ENCODE data around the gene C1orf216.
"Not testable (repeated sequence)": the region's sequence is repeated elsewhere in the genome, so short reads cannot be mapped to it uniquely, and the experiment has no call there.

Gene C1orf216

GRCh38 chr1:35718492-35719336, at the start of gene C1orf216:
TSS of gene C1orf216 (minus strand) at chr1:35718884. CDS start at chr1:35716321, 2,563 bp downstream.
- peak within 1 kb of the TSS; percentile 77 for H3K4me3 ChIP-seq (ENCODE audit: low read depth, low read length)
- DNase-seq (ENCODE audit: low read depth) = peak; percentile 57

GRCh38 chr1:35764283-35764682, 45.6 kb upstream of the C1orf216 start:
- H3K4me3 ChIP-seq (ENCODE audit: low read depth, low read length) = no peak overlapping the region
- DNase-seq (ENCODE audit: low read depth) = no peak

- no peak overlapping the region for H3K4me3 ChIP-seq (ENCODE audit: low read depth, low read length)
- DNase-seq (ENCODE audit: low read depth) = no peak
Measured at GRCh38 chr1:35763201-35763600, 44.5 kb upstream of the C1orf216 start.

- DNase-seq (ENCODE audit: low read depth) = no peak
- H3K4me3 ChIP-seq (ENCODE audit: low read depth, low read length) = no peak overlapping the region
Measured at GRCh38 chr1:35762141-35762540, 43.5 kb upstream of the C1orf216 start.

GRCh38 chr1:35756064-35756463, 37.4 kb upstream of the C1orf216 start:
- no peak for DNase-seq (ENCODE audit: low read depth)

GRCh38 chr1:35753626-35754260, 35.1 kb upstream of the C1orf216 start:
- no peak for DNase-seq (ENCODE audit: low read depth)
- no peak overlapping the region for H3K4me3 ChIP-seq (ENCODE audit: low read depth, low read length)

More at GRCh38 chr1:35756064-35756463, 37.4 kb upstream of the C1orf216 start:
- no peak overlapping the region for H3K4me3 ChIP-seq (ENCODE audit: low read depth, low read length)

- DNase-seq (ENCODE audit: low read depth) = no peak
- H3K4me3 ChIP-seq (ENCODE audit: low read depth, low read length) = no peak overlapping the region
Measured at GRCh38 chr1:35748326-35748725, 29.6 kb upstream of the C1orf216 start.

- H3K4me3 ChIP-seq (ENCODE audit: low read depth, low read length) = no peak overlapping the region
- no peak for DNase-seq (ENCODE audit: low read depth)
Measured at GRCh38 chr1:35745124-35745730, 26.5 kb upstream of the C1orf216 start.

- H3K4me3 ChIP-seq (ENCODE audit: low read depth, low read length) = no peak overlapping the region
- no peak for DNase-seq (ENCODE audit: low read depth)
Measured at GRCh38 chr1:35737120-35737519, 18.4 kb upstream of the C1orf216 start.

- no peak for DNase-seq (ENCODE audit: low read depth)
- no peak overlapping the region for H3K4me3 ChIP-seq (ENCODE audit: low read depth, low read length)
Measured at GRCh38 chr1:35727434-35728040, 8.9 kb upstream of the C1orf216 start.

- no peak overlapping the region for H3K4me3 ChIP-seq (ENCODE audit: low read depth, low read length)
- DNase-seq (ENCODE audit: low read depth) = no peak
Measured at GRCh38 chr1:35726450-35727433, 8.1 kb upstream of the C1orf216 start.

GRCh38 chr1:35725596-35725995, 6.9 kb upstream of the C1orf216 start:
- DNase-seq (ENCODE audit: low read depth) = no peak
- no peak overlapping the region for H3K4me3 ChIP-seq (ENCODE audit: low read depth, low read length)

- peak overlapping the region; percentile 77 for H3K4me3 ChIP-seq (ENCODE audit: low read depth, low read length)
- no peak for DNase-seq (ENCODE audit: low read depth)
Measured at GRCh38 chr1:35717911-35718476, 690 bp downstream of the C1orf216 start.

- DNase-seq (ENCODE audit: low read depth) = no peak
- no peak overlapping the region for H3K4me3 ChIP-seq (ENCODE audit: low read depth, low read length)
Measured at GRCh38 chr1:35715568-35716002, 3.1 kb downstream of the C1orf216 start.

- no peak for DNase-seq (ENCODE audit: low read depth)
- H3K4me3 ChIP-seq (ENCODE audit: low read depth, low read length) = no peak overlapping the region
Measured at GRCh38 chr1:35714921-35715567, 3.6 kb downstream of the C1orf216 start.

- H3K4me3 ChIP-seq (ENCODE audit: low read depth, low read length); DNase-seq (ENCODE audit: low read depth): not testable (repeated sequence)
Measured at GRCh38 chr1:35711098-35711497, 7.6 kb downstream of the C1orf216 start.

GRCh38 chr1:35708952-35709351, 9.7 kb downstream of the C1orf216 start:
- no peak overlapping the region for H3K4me3 ChIP-seq (ENCODE audit: low read depth, low read length)
- no peak for DNase-seq (ENCODE audit: low read depth)

GRCh38 chr1:35708441-35708921, 10.2 kb downstream of the C1orf216 start:
- peak overlapping the region; percentile 54 for H3K4me3 ChIP-seq (ENCODE audit: low read depth, low read length)
- no peak for DNase-seq (ENCODE audit: low read depth)
